C4-2B (cell line): ENCODE data around the gene PSD.
A peak's percentile ranks its signal among the peaks of the same experiment; 100 is the strongest.

Source experiments
- H3K27ac ChIP-seq: fragments of 450-650 bp; 2 replicates; pipeline ENCODE4 v1.5.1; 2017
- CTCF ChIP-seq: fragments of 450-650 bp; conservative IDR thresholded peaks from 2 replicates; pipeline ENCODE4 v1.5.1; 2017; ENCODE audit warnings: mild to moderate bottlenecking
- ZFX ChIP-seq: fragments of 450-650 bp; IDR thresholded peaks from 2 replicates; pipeline ENCODE4 v1.6.1; 2017

Gene PSD

GRCh38 chr10:102435529-102436233 is 17.1 kb upstream of the PSD start:
- no peak for TF ChIP-seq CTCF
- no peak for TF ChIP-seq ZFX
- no peak overlapping the region for H3K27ac ChIP-seq

GRCh38 chr10:102435133-102435497 is 16.5 kb upstream of the PSD start:
- no peak overlapping the region for H3K27ac ChIP-seq
- TF ChIP-seq ZFX = no peak
- TF ChIP-seq CTCF = no peak

GRCh38 chr10:102434394-102435132 is 16.0 kb upstream of the PSD start:
- no peak overlapping the region for H3K27ac ChIP-seq
- no peak for TF ChIP-seq CTCF
- TF ChIP-seq ZFX = no peak

- no peak for TF ChIP-seq CTCF
- TF ChIP-seq ZFX = no peak
- H3K27ac ChIP-seq = no peak overlapping the region
Observed at GRCh38 chr10:102433619-102434046, 15.0 kb upstream of the PSD start.

- peak within 1 kb of the TSS; percentile 86 for H3K27ac ChIP-seq
- TF ChIP-seq CTCF (no peak), ZFX (peak; percentile 88; the same call in 1 of the 2 replicates)
Observed at GRCh38 chr10:102432162-102432950, 13.8 kb upstream of the PSD start, which contains the start of gene CUEDC2. TSS of gene CUEDC2 (minus strand) at chr10:102432574. CDS start at chr10:102425188, 7,386 bp downstream.

- H3K27ac ChIP-seq = peak overlapping the region; percentile 86
Observed at GRCh38 chr10:102431452-102432124, 13.0 kb upstream of the PSD start.

More at GRCh38 chr10:102431452-102432124, 13.0 kb upstream of the PSD start:
- TF ChIP-seq CTCF = no peak
- no peak for TF ChIP-seq ZFX
